ENCODE results near the gene ERCC4.
A peak's percentile ranks its signal among the peaks of the same experiment; 100 is the strongest.
"Not testable (repeated sequence)": the region's sequence is repeated elsewhere in the genome, so short reads cannot be mapped to it uniquely, and the experiment has no call there.

The ERCC4 gene

DNA sequence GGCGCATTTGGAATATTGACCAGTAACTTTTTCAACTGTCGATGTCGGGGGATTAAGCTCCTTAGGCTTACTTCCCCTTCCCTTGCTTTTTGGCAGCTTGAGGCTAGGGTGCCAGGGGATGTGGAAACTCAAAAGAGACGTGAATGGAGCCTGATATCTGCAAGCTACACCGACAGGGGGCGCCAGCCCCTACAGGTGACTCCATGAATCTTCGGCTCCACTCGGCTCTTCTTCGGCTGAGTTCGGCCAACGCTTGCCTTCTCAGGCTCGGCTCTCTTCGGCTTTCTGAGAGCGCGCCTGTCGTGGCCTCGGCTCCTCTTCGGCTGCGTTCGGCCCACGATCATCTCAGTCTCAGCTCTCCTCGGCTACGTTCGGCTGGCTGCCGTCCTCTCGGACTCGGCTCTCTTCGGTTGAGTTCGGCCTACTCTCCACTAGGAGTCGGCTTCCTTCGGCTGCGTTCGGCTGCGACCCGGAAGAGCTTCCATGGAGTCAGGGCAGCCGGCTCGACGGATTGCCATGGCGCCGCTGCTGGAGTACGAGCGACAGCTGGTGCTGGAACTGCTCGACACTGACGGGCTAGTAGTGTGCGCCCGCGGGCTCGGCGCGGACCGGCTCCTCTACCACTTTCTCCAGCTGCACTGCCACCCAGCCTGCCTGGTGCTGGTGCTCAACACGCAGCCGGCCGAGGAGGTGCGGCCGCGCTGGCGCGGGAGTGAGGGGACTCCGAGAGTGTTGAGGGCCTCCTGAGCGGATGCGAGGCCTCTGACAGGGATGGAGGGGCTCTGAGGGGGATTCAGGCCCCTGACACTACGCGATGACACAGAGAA is at the start of gene ERCC4:
TSS of gene ERCC4 (plus strand) at position 472 of the 827 bp plus-strand sequence. CDS start at position 484, 12 bp downstream.
- Histone ChIP-seq H3K27me3 (ENCODE audit: insufficient read depth, insufficient read length) (no peaks in the 10 kb centered on the region), H3K9me3 (ENCODE audit: insufficient read depth, low read length) (no peaks in the 10 kb centered on the region), H3K36me3 (ENCODE audit: insufficient read depth, insufficient read length, low read length) (peaks cover 27% of the 10 kb centered on the region), H3K9ac (ENCODE audit: insufficient read length, low read depth) (peak within 1 kb of the TSS; percentile 99), H3K4me3 (ENCODE audit: insufficient read length, low read depth) (peak within 1 kb of the TSS; percentile 99), H3K4me1 (ENCODE audit: insufficient read depth, insufficient read length) (no peaks in the 10 kb centered on the region)
- TF ChIP-seq ZNF274 (IDR thresholded peaks at IDR 0.05; ENCODE audit: low read depth, low read length) (no peak), SUZ12 (IDR thresholded peaks at IDR 0.05; ENCODE audit: extremely low read depth, insufficient read depth, insufficient read length) (no peak), YY1 (IDR thresholded peaks at IDR 0.05; ENCODE audit: insufficient read depth, insufficient read length) (peak; percentile 56)
- DNase-seq (ENCODE audit: low read depth, low spot score), result peak; percentile 99

DNA sequence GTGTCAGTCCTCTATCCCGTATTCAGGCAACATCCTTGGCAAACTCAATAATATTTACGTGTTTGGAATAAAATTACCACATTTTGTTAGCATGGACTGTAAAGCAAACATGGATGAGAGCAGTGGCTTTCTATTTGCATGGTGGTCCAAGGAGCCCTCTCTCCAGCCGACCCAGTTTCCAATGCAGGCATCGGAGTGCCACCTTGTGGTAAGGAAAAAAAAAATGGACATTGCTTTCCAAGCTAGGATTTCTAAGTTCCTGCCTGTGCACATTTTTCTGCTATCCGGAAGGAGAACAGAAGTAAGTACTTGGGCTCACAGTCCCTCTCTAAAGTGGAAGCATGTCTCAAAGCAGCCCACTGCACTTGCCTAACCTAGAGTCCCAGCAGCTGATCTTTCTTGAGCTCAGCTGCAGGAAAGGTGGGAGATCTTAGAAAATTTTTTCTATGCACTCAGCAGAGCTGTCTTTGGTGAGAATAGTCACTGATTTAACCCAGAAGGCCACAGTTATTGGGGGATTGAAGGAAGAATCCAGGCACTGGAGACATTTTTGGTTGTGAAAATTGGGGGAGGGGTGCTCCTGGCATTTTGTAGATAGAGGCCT is 46.0 kb upstream of the ERCC4 start:
- peak; percentile 67 for DNase-seq (ENCODE audit: low read depth, low spot score)
- Histone ChIP-seq H3K9ac (ENCODE audit: insufficient read length, low read depth) (peak overlapping the region; percentile 47), H3K4me3 (ENCODE audit: insufficient read length, low read depth) (no peak overlapping the region), H3K36me3 (ENCODE audit: insufficient read depth, insufficient read length, low read length) (no peaks in the 10 kb centered on the region), H3K27me3 (ENCODE audit: insufficient read depth, insufficient read length) (no peaks in the 10 kb centered on the region), H3K9me3 (ENCODE audit: insufficient read depth, low read length) (no peaks in the 10 kb centered on the region), H3K4me1 (ENCODE audit: insufficient read depth, insufficient read length) (no peaks in the 10 kb centered on the region)
- no peak for TF ChIP-seq YY1 (IDR thresholded peaks at IDR 0.05; ENCODE audit: insufficient read depth, insufficient read length)
- no peak for TF ChIP-seq SUZ12 (IDR thresholded peaks at IDR 0.05; ENCODE audit: extremely low read depth, insufficient read depth, insufficient read length)
- TF ChIP-seq ZNF274 (IDR thresholded peaks at IDR 0.05; ENCODE audit: low read depth, low read length), result no peak

GRCh38 chr16:13875614-13876284 is 44.2 kb upstream of the ERCC4 start:
- Histone ChIP-seq H3K9ac (ENCODE audit: insufficient read length, low read depth) (no peak overlapping the region), H3K36me3 (ENCODE audit: insufficient read depth, insufficient read length, low read length) (no peaks in the 10 kb centered on the region), H3K4me3 (ENCODE audit: insufficient read length, low read depth) (no peak overlapping the region), H3K4me1 (ENCODE audit: insufficient read depth, insufficient read length) (no peaks in the 10 kb centered on the region), H3K9me3 (ENCODE audit: insufficient read depth, low read length) (no peaks in the 10 kb centered on the region), H3K27me3 (ENCODE audit: insufficient read depth, insufficient read length) (no peaks in the 10 kb centered on the region)
- TF ChIP-seq YY1 (IDR thresholded peaks at IDR 0.05; ENCODE audit: insufficient read depth, insufficient read length) (no peak), SUZ12 (IDR thresholded peaks at IDR 0.05; ENCODE audit: extremely low read depth, insufficient read depth, insufficient read length) (no peak), ZNF274 (IDR thresholded peaks at IDR 0.05; ENCODE audit: low read depth, low read length) (no peak)
- DNase-seq (ENCODE audit: low read depth, low spot score), result no peak

DNA sequence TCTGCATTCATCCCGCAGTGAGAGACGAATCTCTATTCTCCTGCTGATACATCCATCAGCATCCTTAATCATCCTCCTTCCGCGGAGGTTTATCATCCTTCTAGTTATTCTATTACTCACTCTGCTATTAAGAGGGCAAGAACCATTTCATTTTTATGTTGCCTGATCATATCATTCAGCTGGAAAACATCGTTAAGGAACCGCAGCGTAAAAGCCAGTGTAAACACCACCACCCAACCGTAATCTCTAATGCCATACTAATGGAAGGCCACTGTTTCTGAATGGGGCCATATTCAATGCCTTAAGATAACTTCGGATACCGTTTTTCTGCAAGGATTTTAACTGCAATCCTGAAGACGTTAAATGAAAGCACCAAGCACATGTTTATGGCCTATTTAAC is 36.7 kb upstream of the ERCC4 start:
- TF ChIP-seq SUZ12 (IDR thresholded peaks at IDR 0.05; ENCODE audit: extremely low read depth, insufficient read depth, insufficient read length) (no peak), ZNF274 (IDR thresholded peaks at IDR 0.05; ENCODE audit: low read depth, low read length) (no peak), YY1 (IDR thresholded peaks at IDR 0.05; ENCODE audit: insufficient read depth, insufficient read length) (no peak)
- Histone ChIP-seq H3K9ac (ENCODE audit: insufficient read length, low read depth) (no peak overlapping the region), H3K36me3 (ENCODE audit: insufficient read depth, insufficient read length, low read length) (no peaks in the 10 kb centered on the region), H3K4me3 (ENCODE audit: insufficient read length, low read depth) (no peak overlapping the region), H3K9me3 (ENCODE audit: insufficient read depth, low read length) (peaks cover 16% of the 10 kb centered on the region), H3K27me3 (ENCODE audit: insufficient read depth, insufficient read length) (no peaks in the 10 kb centered on the region), H3K4me1 (ENCODE audit: insufficient read depth, insufficient read length) (no peaks in the 10 kb centered on the region)
- DNase-seq (ENCODE audit: low read depth, low spot score), result no peak

- Histone ChIP-seq H3K4me1 (ENCODE audit: insufficient read depth, insufficient read length) (no peaks in the 10 kb centered on the region), H3K4me3 (ENCODE audit: insufficient read length, low read depth) (no peak overlapping the region), H3K36me3 (ENCODE audit: insufficient read depth, insufficient read length, low read length) (no peaks in the 10 kb centered on the region), H3K27me3 (ENCODE audit: insufficient read depth, insufficient read length) (no peaks in the 10 kb centered on the region), H3K9me3 (ENCODE audit: insufficient read depth, low read length) (peaks cover 20% of the 10 kb centered on the region), H3K9ac (ENCODE audit: insufficient read length, low read depth) (no peak overlapping the region)
- TF ChIP-seq ZNF274 (IDR thresholded peaks at IDR 0.05; ENCODE audit: low read depth, low read length) (no peak), YY1 (IDR thresholded peaks at IDR 0.05; ENCODE audit: insufficient read depth, insufficient read length) (no peak), SUZ12 (IDR thresholded peaks at IDR 0.05; ENCODE audit: extremely low read depth, insufficient read depth, insufficient read length) (no peak)
- DNase-seq (ENCODE audit: low read depth, low spot score), result no peak
Observed at GRCh38 chr16:13883881-13884280, 36.1 kb upstream of the ERCC4 start.

DNA sequence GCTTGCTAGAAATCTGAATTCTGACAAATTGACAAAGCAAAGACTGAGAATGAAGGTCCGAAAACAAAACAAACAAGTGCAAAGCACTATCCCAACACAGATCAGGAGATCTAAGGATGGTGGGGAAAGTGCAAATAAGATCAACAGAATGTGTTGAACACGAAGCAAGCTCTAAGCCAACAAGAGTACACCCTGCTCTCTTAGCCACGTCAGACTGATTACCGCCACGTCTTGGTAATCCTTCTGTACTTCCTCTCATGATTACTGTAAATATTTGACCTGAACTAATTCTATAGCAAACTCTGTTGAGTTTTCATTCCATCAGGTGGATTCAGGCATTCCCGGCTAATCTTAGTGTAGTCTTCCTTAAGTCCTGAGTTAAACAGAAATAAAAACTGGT is 34.3 kb upstream of the ERCC4 start:
- Histone ChIP-seq H3K27me3 (ENCODE audit: insufficient read depth, insufficient read length) (no peaks in the 10 kb centered on the region), H3K4me3 (ENCODE audit: insufficient read length, low read depth) (no peak overlapping the region), H3K9me3 (ENCODE audit: insufficient read depth, low read length) (peaks cover 20% of the 10 kb centered on the region), H3K9ac (ENCODE audit: insufficient read length, low read depth) (no peak overlapping the region), H3K4me1 (ENCODE audit: insufficient read depth, insufficient read length) (no peaks in the 10 kb centered on the region), H3K36me3 (ENCODE audit: insufficient read depth, insufficient read length, low read length) (no peaks in the 10 kb centered on the region)
- no peak for TF ChIP-seq SUZ12 (IDR thresholded peaks at IDR 0.05; ENCODE audit: extremely low read depth, insufficient read depth, insufficient read length)
- TF ChIP-seq ZNF274 (IDR thresholded peaks at IDR 0.05; ENCODE audit: low read depth, low read length), result no peak
- no peak for TF ChIP-seq YY1 (IDR thresholded peaks at IDR 0.05; ENCODE audit: insufficient read depth, insufficient read length)
- no peak for DNase-seq (ENCODE audit: low read depth, low spot score)

- H3K27me3 ChIP-seq (ENCODE audit: insufficient read depth, insufficient read length), result no peaks in the 10 kb centered on the region
- H3K4me1 ChIP-seq (ENCODE audit: insufficient read depth, insufficient read length), result no peaks in the 10 kb centered on the region
- DNase-seq (ENCODE audit: low read depth, low spot score), result no peak
- H3K9ac ChIP-seq (ENCODE audit: insufficient read length, low read depth), result no peak overlapping the region
- TF ChIP-seq SUZ12 (IDR thresholded peaks at IDR 0.05; ENCODE audit: extremely low read depth, insufficient read depth, insufficient read length) (no peak), ZNF274 (IDR thresholded peaks at IDR 0.05; ENCODE audit: low read depth, low read length) (no peak), YY1 (IDR thresholded peaks at IDR 0.05; ENCODE audit: insufficient read depth, insufficient read length) (no peak)
- no peak overlapping the region for H3K4me3 ChIP-seq (ENCODE audit: insufficient read length, low read depth)
- peaks cover 20% of the 10 kb centered on the region for H3K9me3 ChIP-seq (ENCODE audit: insufficient read depth, low read length)
- H3K36me3 ChIP-seq (ENCODE audit: insufficient read depth, insufficient read length, low read length), result no peaks in the 10 kb centered on the region
Observed at GRCh38 chr16:13886608-13887007, 33.3 kb upstream of the ERCC4 start.

- not testable (repeated sequence) for H3K36me3 ChIP-seq (ENCODE audit: insufficient read depth, insufficient read length, low read length); DNase-seq (ENCODE audit: low read depth, low spot score)
Observed at GRCh38 chr16:13889323-13889722, 30.6 kb upstream of the ERCC4 start.

More at GRCh38 chr16:13889323-13889722, 30.6 kb upstream of the ERCC4 start:
- not testable (repeated sequence) for H3K9ac ChIP-seq (ENCODE audit: insufficient read length, low read depth); H3K27me3 ChIP-seq (ENCODE audit: insufficient read depth, insufficient read length); H3K4me3 ChIP-seq (ENCODE audit: insufficient read length, low read depth); H3K4me1 ChIP-seq (ENCODE audit: insufficient read depth, insufficient read length)
- peaks cover 20% of the 10 kb centered on the region for H3K9me3 ChIP-seq (ENCODE audit: insufficient read depth, low read length)

All from NT2/D1 (cell line).